GM18867 (cell line): ENCODE measurements around the gene ZC3H6.
"Not testable (repeated sequence)": the region's sequence is repeated elsewhere in the genome, so short reads cannot be mapped to it uniquely, and the experiment has no call there.

Experiments
- ATAC-seq: cut with Tn5 transposase; IDR thresholded peaks from one replicate; pipeline ENCODE4 v1.9.1; 2021; ENCODE audit warnings: mild to moderate bottlenecking, moderate library complexity; ENCODE audit not compliant: unreplicated experiment

ZC3H6 gene

GRCh38 chr2:112322919-112323318, 47.5 kb downstream of the ZC3H6 start:
- ATAC-seq = no peak

DNA sequence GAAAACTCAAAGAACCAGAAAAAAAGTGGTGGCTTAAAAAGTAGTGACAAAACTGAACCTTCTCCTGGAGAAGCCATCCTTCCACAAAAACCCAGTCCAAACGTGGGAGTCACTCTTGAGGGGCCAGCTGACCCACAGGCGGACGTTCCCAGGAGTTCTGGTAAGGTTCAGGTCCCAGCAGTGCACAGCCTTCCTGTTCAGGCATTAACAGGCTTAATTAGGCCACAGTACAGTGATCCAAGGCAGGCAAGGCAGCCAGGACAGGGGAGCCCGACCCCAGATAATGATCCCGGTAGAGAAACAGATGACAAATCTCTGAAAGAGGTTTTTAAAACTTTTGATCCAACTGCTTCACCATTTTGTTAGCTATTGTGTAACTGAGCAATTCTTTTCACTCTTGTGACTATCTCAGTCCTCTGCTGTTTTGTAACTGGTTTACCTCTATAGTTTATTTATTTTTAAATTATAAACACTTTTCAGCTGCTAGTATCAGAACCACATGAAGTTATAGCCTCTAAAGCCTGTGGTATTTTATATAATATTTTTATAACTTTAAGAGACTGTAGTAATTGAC, 56.8 kb downstream of the ZC3H6 start:
- no peak for ATAC-seq

DNA sequence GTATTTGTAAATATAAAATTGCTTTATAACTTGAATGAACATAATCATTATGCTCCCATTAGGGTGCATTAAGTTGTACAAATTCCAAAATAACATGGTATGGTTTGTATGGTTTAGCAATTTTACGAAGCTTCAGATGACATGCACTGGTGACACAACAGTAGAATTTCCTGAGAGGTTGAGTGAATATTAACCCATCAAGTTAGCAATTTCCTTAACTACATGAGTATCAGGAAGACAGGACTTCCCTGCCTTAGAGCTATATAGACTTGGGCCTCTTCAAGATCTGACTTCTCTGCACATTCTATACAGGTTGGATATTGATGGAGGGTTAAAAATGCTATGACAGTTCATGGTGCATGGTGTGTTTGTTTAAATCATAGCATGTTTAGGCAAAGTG, 60.2 kb downstream of the ZC3H6 start:
- ATAC-seq = no peak

GRCh38 chr2:112339986-112340385, 64.6 kb downstream of the ZC3H6 start:
- no peak for ATAC-seq

DNA sequence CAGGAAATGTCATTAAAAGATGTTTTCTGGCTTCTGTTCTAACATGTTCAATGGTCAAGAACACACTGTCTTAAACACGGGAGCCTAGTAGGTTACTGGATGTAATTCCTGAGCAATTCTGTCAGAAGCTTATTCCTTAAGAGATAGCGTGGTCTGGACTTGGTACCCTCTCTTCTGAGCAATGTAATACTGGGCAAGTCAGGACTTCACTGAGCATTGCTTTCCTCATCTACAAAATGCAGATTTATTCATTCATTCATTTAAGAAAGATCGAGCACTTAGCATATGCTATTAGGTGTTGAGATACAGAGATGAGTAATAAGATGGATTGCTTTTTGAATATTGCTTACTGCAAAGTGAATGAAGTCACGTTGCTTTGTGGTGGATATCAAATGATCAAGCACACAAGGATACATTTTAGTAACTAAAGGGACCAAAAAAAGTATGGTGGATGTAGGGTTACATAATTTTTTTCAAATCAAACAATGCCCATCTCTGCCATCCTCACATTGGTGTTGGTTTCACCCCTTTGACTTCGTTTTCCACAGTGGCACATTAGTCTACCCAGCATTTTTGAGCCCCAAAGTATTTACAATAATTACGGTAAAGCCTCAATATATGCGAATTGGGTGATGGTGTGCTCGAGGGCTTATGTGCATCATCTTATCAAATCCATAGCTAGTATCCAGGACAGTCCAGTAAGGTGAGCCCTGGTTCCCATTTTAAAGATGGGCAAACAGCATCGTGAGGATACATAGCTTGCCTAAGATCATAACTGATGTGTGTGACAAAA, 65.3 kb downstream of the ZC3H6 start:
- ATAC-seq = no peak

DNA sequence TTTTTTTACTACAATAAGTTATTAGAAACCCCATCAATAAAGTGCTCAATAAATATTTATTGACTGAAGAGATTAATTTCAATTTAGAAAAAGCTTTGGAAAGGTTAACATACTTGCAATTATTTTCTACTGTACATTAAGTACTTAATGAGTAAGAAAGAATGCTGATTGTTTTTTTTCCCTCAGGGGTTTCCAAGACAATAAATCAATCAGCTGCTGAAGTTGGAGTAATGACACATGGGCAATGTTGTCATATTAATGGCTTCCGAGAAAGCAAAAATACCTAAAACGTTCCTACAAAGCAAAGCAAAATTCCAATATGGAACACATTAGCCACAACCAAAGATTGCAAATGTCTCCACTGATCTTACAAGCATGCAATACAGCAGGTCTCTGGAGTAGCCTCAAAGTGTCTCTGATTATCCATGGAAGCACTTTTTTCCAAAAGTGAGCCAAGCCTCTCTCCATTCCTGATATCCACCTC, 66.7 kb downstream of the ZC3H6 start:
- ATAC-seq = no peak

DNA sequence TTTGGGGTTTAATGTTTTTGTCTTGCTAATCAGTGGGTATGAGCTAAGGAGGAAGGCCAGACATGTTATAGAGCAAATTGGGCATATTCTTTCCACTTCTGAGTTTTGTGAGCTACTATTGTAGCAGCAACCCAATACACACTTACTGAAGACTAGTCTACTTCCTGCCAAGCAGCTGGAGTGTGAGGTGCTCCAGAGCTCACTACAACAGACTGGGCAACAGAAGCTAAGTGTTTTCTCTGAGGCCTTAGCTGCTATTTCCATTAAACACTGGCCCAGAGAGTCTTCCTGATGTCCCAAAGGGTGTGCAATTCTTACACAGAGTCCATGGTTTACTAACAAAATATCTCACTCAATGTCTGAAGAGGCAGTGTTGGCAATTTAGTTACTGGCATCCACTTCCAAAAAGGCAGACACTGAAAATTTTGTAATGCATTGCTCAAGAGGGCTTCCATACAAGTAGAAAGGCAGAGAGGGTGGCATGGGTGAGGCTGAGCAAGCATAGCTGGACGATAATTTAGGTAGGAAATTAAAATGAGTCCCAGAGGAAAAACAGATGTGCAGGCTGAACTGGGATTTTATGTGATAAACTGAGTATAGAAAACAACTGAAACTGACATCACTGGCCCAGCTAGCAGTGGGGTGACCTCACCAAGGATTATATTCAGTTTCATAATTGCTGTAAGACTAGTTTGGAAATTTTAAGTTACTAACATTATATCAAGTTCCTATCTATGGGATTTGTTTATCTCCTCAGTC, 68.6 kb downstream of the ZC3H6 start:
- ATAC-seq = no peak

DNA sequence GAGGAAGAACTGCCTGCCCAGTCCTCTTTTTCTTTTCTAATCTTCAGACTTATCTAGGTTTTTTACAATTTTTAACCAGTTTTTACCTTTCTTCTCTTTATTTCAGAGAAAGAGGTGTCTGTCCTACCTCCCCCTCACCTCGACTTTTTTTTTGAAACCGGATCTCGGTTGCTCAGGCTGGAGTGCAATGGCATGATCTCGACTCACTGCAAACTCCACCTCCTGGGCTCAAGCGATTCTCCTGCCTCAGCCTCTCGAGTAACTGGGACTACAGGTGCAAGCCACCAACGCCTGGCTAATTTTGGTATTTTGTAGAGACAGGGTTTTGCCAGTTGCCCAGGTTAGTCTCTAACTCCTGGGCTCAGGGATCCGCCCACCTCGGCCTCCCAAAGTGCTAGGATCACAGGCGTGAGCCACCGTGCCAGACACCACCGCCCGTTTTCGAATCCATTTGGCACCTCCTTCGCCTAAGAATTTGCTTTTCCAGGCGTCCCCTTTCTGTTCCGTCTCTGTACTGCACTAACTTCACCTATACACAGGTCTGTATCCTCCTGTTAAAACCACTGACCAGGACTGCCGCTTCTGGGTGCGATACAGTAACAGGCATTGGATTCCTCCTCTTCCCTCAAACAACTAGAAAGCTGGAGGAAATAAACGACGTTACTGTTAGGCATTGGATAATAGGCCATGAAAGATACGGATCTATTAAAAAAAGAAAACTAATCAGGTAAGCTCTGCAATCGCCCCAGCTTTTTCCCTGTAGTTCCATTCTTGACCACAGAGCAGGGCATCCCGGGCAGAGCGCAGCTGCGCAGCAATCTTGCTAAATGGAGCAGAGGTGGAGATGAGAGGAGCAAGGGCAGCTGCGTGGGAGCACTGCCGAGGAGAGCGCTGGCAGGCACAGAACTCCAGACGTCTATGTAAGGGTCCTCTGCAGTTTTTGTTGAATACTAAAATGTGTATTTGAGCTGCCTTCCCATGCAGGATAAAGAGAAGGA, 69.9 kb downstream of the ZC3H6 start:
- ATAC-seq = no peak

GRCh38 chr2:112352292-112352691, 76.9 kb downstream of the ZC3H6 start:
- ATAC-seq = not testable (repeated sequence)

DNA sequence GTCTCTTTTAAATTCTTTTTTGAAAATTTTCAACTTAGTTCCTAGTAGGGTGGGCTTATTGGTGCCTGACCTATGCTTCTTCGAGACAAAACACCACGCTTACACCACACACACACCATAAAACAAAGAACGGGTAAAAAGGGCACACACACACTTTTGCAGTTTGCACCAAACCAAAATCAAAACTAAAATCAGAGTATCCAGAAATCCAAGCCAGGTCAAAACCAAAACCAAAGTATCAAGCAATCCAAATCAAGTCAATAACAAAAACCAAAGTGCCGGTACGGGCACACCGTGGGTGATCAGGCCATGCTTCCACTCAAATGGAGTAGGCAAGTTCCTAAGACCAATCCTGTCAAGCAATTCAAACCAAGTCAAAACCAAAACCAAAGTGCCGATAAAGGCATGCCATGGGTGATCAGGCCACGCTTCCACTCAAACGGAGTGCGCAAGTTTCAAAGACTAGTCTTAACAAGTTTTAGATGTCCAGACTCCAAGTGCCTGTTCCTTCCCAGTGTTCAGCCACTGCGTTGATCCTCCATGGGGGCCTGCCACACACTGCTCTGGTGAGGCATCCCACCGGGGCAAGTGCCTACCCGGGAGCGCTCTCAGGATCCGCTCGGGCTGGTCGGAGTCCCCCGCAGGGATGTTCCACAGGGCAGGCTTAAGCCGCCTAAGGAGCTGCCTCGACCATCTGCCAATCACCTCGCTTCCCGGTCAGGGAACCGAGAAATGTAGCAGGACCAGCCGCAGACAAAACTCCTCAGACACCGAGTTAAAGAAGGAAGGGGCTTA, 77.6 kb downstream of the ZC3H6 start:
- ATAC-seq = not testable (repeated sequence)

- ATAC-seq = not testable (repeated sequence)
Measured at GRCh38 chr2:112354335-112354734, 78.9 kb downstream of the ZC3H6 start.

DNA sequence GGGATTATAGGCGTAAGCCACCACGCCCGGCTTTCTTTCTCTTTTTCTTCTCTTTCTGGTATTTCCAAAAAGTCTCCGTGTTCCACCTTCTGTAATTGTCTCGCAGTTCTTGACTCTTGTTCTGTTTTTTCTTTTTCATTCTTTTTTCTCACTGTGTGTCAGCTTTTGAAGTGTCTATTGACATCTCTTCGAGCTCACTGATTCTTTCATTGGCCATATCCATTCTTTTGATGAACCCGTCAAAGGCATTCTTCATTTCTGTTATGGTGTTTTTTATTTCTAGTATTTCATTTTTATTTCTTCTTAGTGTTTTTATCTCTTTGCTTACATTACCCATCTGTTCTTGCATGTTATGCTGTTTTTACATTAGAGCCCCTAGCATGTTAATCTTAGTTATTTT, 84.7 kb downstream of the ZC3H6 start:
- not testable (repeated sequence) for ATAC-seq
